HepG2 (cell line): ENCODE data around the gene NFKBIL1. TPM values are rescaled to one million over a fixed set of nuclear protein-coding genes. Genes with fewer than 3 reads are reported as not detected.
A peak's percentile ranks its signal among the peaks of the same experiment; 100 is the strongest.

Experiments
- ATF1 ChIP-seq: IDR thresholded peaks from 2 replicates; pipeline ENCODE4 v1.6.1; 2016; ENCODE audit warnings: mild to moderate bottlenecking, control low read depth
- EEA1 ChIP-seq: sonication (generic); formaldehyde crosslinking; IDR thresholded peaks from 2 replicates; pipeline ENCODE4 v1.5.1; 2020; ENCODE audit warnings: mild to moderate bottlenecking, missing genetic modification reagents, borderline replicate concordance
- FOSL2 ChIP-seq: sonication (generic); formaldehyde crosslinking; IDR thresholded peaks from 2 replicates; pipeline ENCODE4 v1.4.0; 2020; ENCODE audit warnings: missing genetic modification reagents
- KLF11 ChIP-seq: IDR thresholded peaks from 2 replicates; pipeline ENCODE4 v1.6.1; 2016; ENCODE audit warnings: missing compliant biosample characterization
- ONECUT2 ChIP-seq: sonication (generic); formaldehyde crosslinking; IDR thresholded peaks from 2 replicates; pipeline ENCODE4 v1.4.0; 2020; ENCODE audit warnings: missing genetic modification reagents
- REST ChIP-seq, 2 experiments: IDR thresholded peaks; 2 replicates each; pipeline ENCODE4 v1.6.1; 2011 to 2012; ENCODE audit warnings: low read length in 2 of 2, borderline replicate concordance in 1 of 2, low read depth in 1 of 2, mild to moderate bottlenecking in 1 of 2, moderate library complexity in 1 of 2
- RFX5 ChIP-seq: IDR thresholded peaks from 2 replicates; pipeline ENCODE4 v1.6.1; 2011; ENCODE audit warnings: low read depth, low read length, improper control_type of control experiment
- RXRB ChIP-seq: IDR thresholded peaks from 2 replicates; pipeline ENCODE4 v1.6.1; 2016; ENCODE audit warnings: borderline replicate concordance, missing genetic modification reagents, missing compliant biosample characterization
- SNAPC4 ChIP-seq: sonication (generic); formaldehyde crosslinking; IDR thresholded peaks from 2 replicates; pipeline ENCODE4 v1.4.0; 2020; ENCODE audit warnings: mild to moderate bottlenecking, missing genetic modification reagents
- SOX5 ChIP-seq: IDR thresholded peaks from 2 replicates; pipeline ENCODE4 v1.6.1; 2016; ENCODE audit warnings: borderline replicate concordance
- TERF1 ChIP-seq: sonication (generic); formaldehyde crosslinking; IDR thresholded peaks from 2 replicates; pipeline ENCODE4 v1.8.0; 2022; ENCODE audit warnings: mild to moderate bottlenecking, missing genetic modification reagents, moderate library complexity
- WIZ ChIP-seq: sonication (generic); formaldehyde crosslinking; IDR thresholded peaks from 2 replicates; pipeline ENCODE4 v1.5.1; 2020; ENCODE audit warnings: mild to moderate bottlenecking, missing genetic modification reagents
- ZBTB7A ChIP-seq: sonication (generic); formaldehyde crosslinking; IDR thresholded peaks from 2 replicates; pipeline ENCODE4 v1.8.0; 2022; ENCODE audit warnings: mild to moderate bottlenecking, missing genetic modification reagents
- ZNF350 ChIP-seq: sonication (generic); formaldehyde crosslinking; IDR thresholded peaks from 2 replicates; pipeline ENCODE4 v1.4.0; 2020; ENCODE audit warnings: mild to moderate bottlenecking, low read depth, missing genetic modification reagents, borderline replicate concordance
- ZNF616 ChIP-seq: sonication (generic); formaldehyde crosslinking; IDR thresholded peaks from 2 replicates; pipeline ENCODE4 v1.5.0; 2020; ENCODE audit warnings: low read depth, mild to moderate bottlenecking, missing genetic modification reagents
- ZNF83 ChIP-seq: sonication (generic); formaldehyde crosslinking; IDR thresholded peaks from 2 replicates; pipeline ENCODE4 v1.4.0; 2020; ENCODE audit warnings: missing genetic modification reagents, mild to moderate bottlenecking, borderline replicate concordance
- polyA plus RNA-seq, 8 experiments: library from polyadenylated mRNA; depleted of rRNA in 3 of 8; stranded (reverse) in 7 of 8; unstranded in 1 of 8; fragments of >200 nt; fragmentation: Illumina TruSeq in 4 of 8; extraction: Trizol in 4 of 8; gene quantifications; 2 replicates each; pipeline versions ENCODE4 v1.2.1 to v1.2.3, GENCODE V29; 2011 to 2016; ENCODE audit warnings: low read depth in 4 of 8, missing spikeins in 1 of 8, mixed read lengths in 1 of 8; ENCODE audit not compliant: insufficient read depth in 1 of 8
- total RNA-seq, 5 experiments: library from RNA; depleted of rRNA; stranded (reverse); fragments of >200 nt; fragmentation: Illumina TruSeq; extraction: Trizol; gene quantifications; 2 replicates each; pipeline ENCODE4 v1.2.3, GENCODE V29; 2016; ENCODE audit warnings: low read depth in 1 of 5
- TF ChIP-seq, protein P1 (sequence below): sonication (generic); formaldehyde crosslinking; IDR thresholded peaks from 2 replicates; pipeline ENCODE4 v1.4.0; 2020; ENCODE audit warnings: missing genetic modification reagents

NFKBIL1 gene
- total and polyA plus RNA-seq, 2 of the 13 experiments (the other 11 are each of a cell fraction or from before 2014, with no cell fraction given), result 9.7 to 19.5 TPM

DNA sequence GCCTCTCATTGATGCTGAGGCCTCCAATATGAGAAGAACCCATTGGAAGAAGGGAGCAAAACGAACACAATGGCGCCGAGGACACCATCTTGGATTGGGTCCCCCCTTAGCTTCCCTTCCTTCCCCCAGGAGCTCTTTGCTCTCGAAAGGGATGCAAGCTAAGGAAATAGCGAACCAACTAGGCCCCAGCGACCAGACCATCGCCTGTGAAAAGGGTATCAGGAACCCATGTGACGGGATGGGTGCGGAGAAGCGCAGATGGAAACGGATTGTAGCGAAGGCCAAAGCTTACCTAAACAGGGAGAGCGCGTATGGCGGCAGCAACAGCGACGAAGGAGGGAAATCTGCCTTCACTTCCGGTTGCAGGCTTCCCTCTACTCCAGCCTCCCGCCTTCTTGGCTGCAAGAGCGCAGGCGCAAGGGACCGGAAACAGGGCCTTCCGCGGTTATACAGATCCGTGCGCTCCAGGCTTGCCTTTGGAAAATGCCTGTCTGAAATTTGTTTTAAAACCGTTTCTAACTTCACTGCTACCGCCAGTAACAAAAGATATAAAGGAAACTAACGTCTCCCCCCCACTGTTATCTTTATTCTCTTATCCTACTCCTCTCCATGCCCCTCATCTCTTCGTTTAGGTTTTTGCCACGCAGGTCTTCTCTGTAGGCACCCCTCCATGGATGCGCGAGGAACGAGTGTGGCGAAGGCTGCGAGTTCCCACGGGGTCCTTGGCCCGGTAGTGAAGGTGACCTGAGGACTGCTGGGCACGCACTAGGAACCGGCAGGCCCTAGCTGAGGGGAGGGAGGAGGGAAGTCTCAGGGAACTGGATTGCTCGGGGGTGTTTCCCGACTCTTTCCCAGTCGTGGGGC is 5.5 kb upstream of the NFKBIL1 start, which contains the start of gene DDX39B (continued):
- TF ChIP-seq ONECUT2 (peak; percentile 58; the same call in 1 of the 2 replicates), ZNF350 (peak; percentile 97), ZBTB7A (CRISPR knock-in tag) (peak; percentile 83; the same call in 1 of the 2 replicates), ZNF83 (CRISPR knock-in tag) (peak; percentile 36), SNAPC4 (CRISPR knock-in tag) (peak; percentile 74), SOX5 (CRISPR knock-in tag) (peak; percentile 50; the same call in 1 of the 2 replicates), TERF1 (CRISPR knock-in tag) (no peak), RXRB (CRISPR knock-in tag) (peak; percentile 81), EEA1 (CRISPR knock-in tag) (no peak; the same call in none of the 2 replicates), KLF11 (CRISPR knock-in tag) (peak; percentile 93), FOSL2 (CRISPR knock-in tag) (peak; percentile 47; the same call in 1 of the 2 replicates), ZNF616 (peak; percentile 66), REST (IDR thresholded peaks at IDR 0.05; ENCODE audit: borderline replicate concordance in 1 of 2, low read depth in 1 of 2, low read length in 2 of 2) (peak in 1 of 2 experiments; percentile 84; a peak in 1 of 4 replicates), ATF1 (CRISPR knock-in tag) (peak; percentile 74), WIZ (CRISPR knock-in tag) (0 out of 2 replicates have a peak, but pooled peaks have one; percentile 67), RFX5 (peak; percentile 20; the same call in 1 of the 2 replicates)
- TF ChIP-seq, protein P1, sequence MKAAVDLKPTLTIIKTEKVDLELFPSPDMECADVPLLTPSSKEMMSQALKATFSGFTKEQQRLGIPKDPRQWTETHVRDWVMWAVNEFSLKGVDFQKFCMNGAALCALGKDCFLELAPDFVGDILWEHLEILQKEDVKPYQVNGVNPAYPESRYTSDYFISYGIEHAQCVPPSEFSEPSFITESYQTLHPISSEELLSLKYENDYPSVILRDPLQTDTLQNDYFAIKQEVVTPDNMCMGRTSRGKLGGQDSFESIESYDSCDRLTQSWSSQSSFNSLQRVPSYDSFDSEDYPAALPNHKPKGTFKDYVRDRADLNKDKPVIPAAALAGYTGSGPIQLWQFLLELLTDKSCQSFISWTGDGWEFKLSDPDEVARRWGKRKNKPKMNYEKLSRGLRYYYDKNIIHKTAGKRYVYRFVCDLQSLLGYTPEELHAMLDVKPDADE (CRISPR knock-in tag), result peak; percentile 92
